ENCODE results near the gene KCNQ4.

DNA sequence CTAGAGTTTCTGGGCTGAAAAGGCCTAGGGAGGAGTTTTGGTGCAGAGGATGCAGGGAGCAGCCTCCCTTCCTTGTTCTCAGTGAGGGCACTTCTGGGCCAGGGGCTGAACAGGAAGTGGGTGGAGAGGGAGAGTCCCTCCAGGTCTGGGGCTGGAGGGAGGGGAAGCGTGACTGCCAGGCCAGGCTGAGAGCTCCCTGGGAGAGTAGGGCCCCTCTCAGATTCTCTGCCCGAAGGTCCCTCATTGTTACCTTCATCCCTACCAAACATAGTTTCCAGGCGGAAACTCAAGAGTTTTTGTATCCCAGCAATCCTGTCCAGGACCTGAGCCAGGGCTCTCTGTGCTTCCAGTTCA, 41.8 kb downstream of the KCNQ4 start:
- TF ChIP-seq CTCF (IDR thresholded peaks at IDR 0.05; ENCODE audit: low read depth, low read length, poor library complexity, severe bottlenecking) (no peak), EZH2phosphoT487 (IDR thresholded peaks at IDR 0.05; ENCODE audit: borderline replicate concordance, low read length) (no peak)

Data from DOHH2 (cell line).